K562 (cell line): Measurements from ENCODE around the gene DOK7. TPM values are rescaled to one million over a fixed set of nuclear protein-coding genes. Genes with fewer than 3 reads are reported as not detected.

ENCODE experiments used
- ATAC-seq: fragments of 200-7000 bp; cut with Tn5 transposase; 3 replicates; pipeline ENCODE4 v1.9.1; 2020; ENCODE audit warnings: moderate library complexity
- BruUV-seq: library from RNA; stranded (reverse); fragments of 400-500 nt; replicated peaks from 2 replicates; lab custom pipeline; 2021; lab: Mats Ljungman, UMichigan
- CTCF ChIA-PET: fragments of 300-600 bp; formaldehyde crosslinking; extraction: SDS; loops from one replicate; lab custom pipeline; 2021; ENCODE audit warnings: low intra/inter-chr PET ratio; lab: Yijun Ruan, JAX
- POLR2A ChIA-PET: fragments of 300-600, 350-650 bp; sonication (Branson Sonifier 250); formaldehyde crosslinking; extraction: SDS; loops from one replicate; lab custom pipeline; 2021; ENCODE audit warnings: antibody characterized with exemption, inconsistent platforms; lab: Yijun Ruan, JAX
- DNase-seq, 4 experiments: peaks; one replicate each; pipeline versions ENCODE4 v3.0.0 to v3.0.0-alpha.2; 2011 to 2018; ENCODE audit warnings: low spot score in 3 of 4, mixed read lengths in 3 of 4; ENCODE audit errors: extremely low read depth in 1 of 4
- FAIRE-seq: peaks from 2 replicates; lab custom pipeline; 2011; peaks lifted over from hg19 to GRCh38; lab: Jason Lieb, UNC
- H2AFZ ChIP-seq: 2 replicates; pipeline ENCODE4 v1.6.0; 2011; ENCODE audit warnings: low read depth, low read length, control low read depth, inconsistent platforms
- H3K27ac ChIP-seq: fragments of 200-600 bp; 3 replicates; pipeline ENCODE4 v1.8.0; 2011; ENCODE audit warnings: low read depth, mild to moderate bottlenecking, control low read depth, inconsistent platforms, low read length, moderate library complexity, mixed read lengths; ENCODE audit errors: extremely low read depth
- H3K27me3 ChIP-seq, 2 experiments: fragments of 300-600 bp in 1 of 2; 2 replicates in 1 of 2; 3 replicates in 1 of 2; pipeline versions ENCODE4 v1.6.0 to v1.8.0; 2011; ENCODE audit warnings: inconsistent platforms in 2 of 2, low read length in 2 of 2, mild to moderate bottlenecking in 1 of 2, mixed read lengths in 1 of 2, moderate library complexity in 1 of 2; ENCODE audit not compliant: control insufficient read depth in 2 of 2, insufficient read depth in 2 of 2
- H3K36me3 ChIP-seq: fragments of 300-600 bp; 3 replicates; pipeline ENCODE4 v1.8.0; 2011; ENCODE audit warnings: mild to moderate bottlenecking, low read length, inconsistent platforms; ENCODE audit not compliant: control insufficient read depth, insufficient read depth
- H3K4me1 ChIP-seq, 2 experiments: fragments of 200-600 bp in 1 of 2; replicated peaks in 1 of 2; 2 replicates in 1 of 2; 3 replicates in 1 of 2; pipeline versions ENCODE4 v1.5.1 to v1.8.0; 2011; ENCODE audit warnings: inconsistent platforms in 2 of 2, low read length in 2 of 2, mild to moderate bottlenecking in 1 of 2, mixed read lengths in 1 of 2, moderate library complexity in 1 of 2; ENCODE audit not compliant: control insufficient read depth in 2 of 2, insufficient read depth in 2 of 2
- H3K4me2 ChIP-seq: 2 replicates; pipeline ENCODE4 v1.6.1; 2011; ENCODE audit warnings: low read length, control low read depth, inconsistent platforms, mixed read lengths; ENCODE audit not compliant: insufficient read depth
- H3K4me3 ChIP-seq: fragments of 200-600 bp; sonication (generic), shearing (Covaris generic); 2 replicates; pipeline ENCODE4 v1.5.1; 2016; ENCODE audit warnings: control low read depth, inconsistent platforms
- H3K79me2 ChIP-seq: fragments of 200-600 bp; 3 replicates; pipeline ENCODE4 v1.8.0; 2011; ENCODE audit warnings: low read length, inconsistent platforms; ENCODE audit not compliant: control insufficient read depth, insufficient read depth
- H3K9ac ChIP-seq, 2 experiments: 2 replicates each; pipeline versions ENCODE4 v1.6.0 to v1.6.1; 2011; ENCODE audit warnings: low read depth in 2 of 2, low read length in 2 of 2, control low read depth in 1 of 2, inconsistent platforms in 1 of 2, mild to moderate bottlenecking in 1 of 2, mixed read lengths in 1 of 2; ENCODE audit not compliant: insufficient read depth in 1 of 2
- H3K9me1 ChIP-seq: one replicate; pipeline ENCODE4 v1.6.0; 2011; ENCODE audit warnings: inconsistent platforms, mild to moderate bottlenecking, low read length, moderate library complexity; ENCODE audit not compliant: control insufficient read depth, insufficient read depth
- H3K9me3 ChIP-seq: replicated peaks from 2 replicates; pipeline ENCODE4 v1.5.1; 2011; ENCODE audit warnings: low read depth, low read length, inconsistent platforms; ENCODE audit not compliant: control insufficient read depth, insufficient read depth
- H4K20me1 ChIP-seq: replicated peaks from 2 replicates; pipeline ENCODE4 v1.6.1; 2011; ENCODE audit warnings: low read length, inconsistent platforms, mixed read lengths; ENCODE audit not compliant: control insufficient read depth, insufficient read depth
- HDAC8 ChIP-seq: fragments of 450-650 bp; IDR thresholded peaks from 2 replicates; pipeline ENCODE4 v1.6.1; 2016; ENCODE audit warnings: mild to moderate bottlenecking, missing genetic modification characterization, moderate library complexity, missing compliant biosample characterization
- HNRNPUL1 ChIP-seq: fragments of 200-400 bp; formaldehyde crosslinking; IDR thresholded peaks from 2 replicates; pipeline ENCODE4 v1.6.1; 2017; ENCODE audit warnings: low read length
- PRMT5 ChIP-seq: sonication (generic); formaldehyde crosslinking; IDR thresholded peaks from 2 replicates; pipeline ENCODE4 v1.5.0; 2020; ENCODE audit warnings: missing genetic modification reagents
- RBFOX2 ChIP-seq: fragments of 200-400 bp; formaldehyde crosslinking; IDR thresholded peaks from 2 replicates; pipeline ENCODE4 v1.6.1; 2017; ENCODE audit warnings: low read depth, mild to moderate bottlenecking, low read length, moderate library complexity
- TCF15 ChIP-seq: fragments of 250-450 bp; sonication (Bioruptor Pico); IDR thresholded peaks from 2 replicates; pipeline ENCODE4 v1.8.0; 2022; ENCODE audit warnings: moderate library complexity, mild to moderate bottlenecking, inconsistent platforms
- ZHX1 ChIP-seq: fragments of 150-350 bp; conservative IDR thresholded peaks from 2 replicates; pipeline ENCODE4 v1.6.1; 2014; ENCODE audit warnings: low read length
- WGBS: fragments of 100-300 bp; shearing (Covaris generic); methylation state at CpG from one replicate; pipeline ENCODE4 v1.1.6; 2016; ENCODE audit warnings: low coverage, mixed read lengths; ENCODE audit not compliant: insufficient coverage; ENCODE audit errors: missing lambda C conversion rate; 5-methylcytosine and 5-hydroxymethylcytosine counted together
- in situ Hi-C: fragments of 300-500 bp; cut with MboI; formaldehyde crosslinking; loops from 4 replicates; pipeline ENCODE4 v1.15.0; 2018; ENCODE audit warnings: inconsistent platforms, mixed read lengths
- intact Hi-C: fragments of 100-400 bp; cut with micrococcal nuclease; formaldehyde crosslinking; loops from 2 replicates; pipeline ENCODE4 v1.14.2; 2022
- polyA plus RNA-seq, 8 experiments: library from polyadenylated mRNA; depleted of rRNA in 4 of 8; stranded (reverse) in 5 of 8; unstranded in 3 of 8; fragments of >200 nt; fragmentation: Nextera tagmentation in 2 of 8; fragmentation: Illumina TruSeq in 1 of 8; extraction: Ambion mirVana in 2 of 8; extraction: Trizol in 1 of 8; gene quantifications; 2 replicates each; pipeline versions ENCODE4 v1.2.1 to v1.2.3, GENCODE V29; 2011 to 2014; ENCODE audit warnings: inconsistent platforms in 1 of 8, missing spikeins in 1 of 8
- total RNA-seq, 7 experiments: library from RNA; depleted of rRNA in 6 of 7; stranded (reverse); fragments of >200 nt in 6 of 7; fragmentation: Illumina TruSeq in 2 of 7; extraction: Trizol in 2 of 7; gene quantifications; 2 replicates each; pipeline versions ENCODE4 v1.2.1 to v1.2.3, GENCODE V29; 2011 to 2021; ENCODE audit warnings: low replicate concordance in 1 of 7

Gene DOK7
- total and polyA plus RNA-seq, 9 of the 15 experiments (the other 6 are each of a cell fraction or from before 2014, with no cell fraction given), result not detected

GRCh38 chr4:3526456-3526855 lies 63.4 kb downstream of the DOK7 start:
- FAIRE-seq, result no peak
- CTCF ChIA-PET, result no interaction called here
- WGBS, result 93% methylated on average over 17 of the region's 19 CpGs

More at GRCh38 chr4:3526456-3526855, 63.4 kb downstream of the DOK7 start:
- Histone ChIP-seq H3K9me1 (no peaks in the 10 kb centered on the region), H4K20me1 (peaks cover 30% of the 10 kb centered on the region), H3K27me3 (no peaks in the 10 kb centered on the region), H3K9me3 (no peaks in the 10 kb centered on the region), H3K4me1 (peaks cover 7 to 47% of the 10 kb centered on the region in 2 experiments; a peak in 4 of 5 replicates), H3K79me2 (peaks cover 31% of the 10 kb centered on the region), H2AFZ (no peak overlapping the region)
- ATAC-seq, result no peak
- DNase-seq, result no peak
- in situ Hi-C loops, result no loop called here
- POLR2A ChIA-PET, result interaction anchor here (0.6 to 1.3 kb wide), 2 partner anchors 12 to 763 kb away, joined by 3 to 4 read pairs; partner anchors contain the start of genes LYAR and ZBTB49
- TF ChIP-seq ZHX1 (no peak), PRMT5 (no peak), HNRNPUL1 (no peak), RBFOX2 (0 out of 2 replicates have a peak, but pooled peaks have one; percentile 22), TCF15 (no peak), HDAC8 (tag) (no peak)
- TF ChIP-seq, all 486 proteins: peak for 1
- H3K9ac ChIP-seq, result no peak overlapping the region; a peak in 1 of 4 replicates
- H3K4me2 ChIP-seq, result no peak overlapping the region
- H3K27ac ChIP-seq, result no peak overlapping the region
- no TSS peak for BruUV-seq
- no peak overlapping the region for H3K4me3 ChIP-seq
- intact Hi-C loops, result no loop called here
- peaks cover 62% of the 10 kb centered on the region; the same call in 2 of the 3 replicates for H3K36me3 ChIP-seq
